Eye (tissue), 1 donor: ENCODE data around the gene CADM3.

ENCODE experiments used
- DNase-seq: peaks from one replicate; pipeline ENCODE4 v3.0.0-alpha.2; 2015

Gene CADM3

GRCh38 chr1:159207774-159208173 lies 36.4 kb downstream of the CADM3 start:
- peak; percentile 60 for DNase-seq

DNA sequence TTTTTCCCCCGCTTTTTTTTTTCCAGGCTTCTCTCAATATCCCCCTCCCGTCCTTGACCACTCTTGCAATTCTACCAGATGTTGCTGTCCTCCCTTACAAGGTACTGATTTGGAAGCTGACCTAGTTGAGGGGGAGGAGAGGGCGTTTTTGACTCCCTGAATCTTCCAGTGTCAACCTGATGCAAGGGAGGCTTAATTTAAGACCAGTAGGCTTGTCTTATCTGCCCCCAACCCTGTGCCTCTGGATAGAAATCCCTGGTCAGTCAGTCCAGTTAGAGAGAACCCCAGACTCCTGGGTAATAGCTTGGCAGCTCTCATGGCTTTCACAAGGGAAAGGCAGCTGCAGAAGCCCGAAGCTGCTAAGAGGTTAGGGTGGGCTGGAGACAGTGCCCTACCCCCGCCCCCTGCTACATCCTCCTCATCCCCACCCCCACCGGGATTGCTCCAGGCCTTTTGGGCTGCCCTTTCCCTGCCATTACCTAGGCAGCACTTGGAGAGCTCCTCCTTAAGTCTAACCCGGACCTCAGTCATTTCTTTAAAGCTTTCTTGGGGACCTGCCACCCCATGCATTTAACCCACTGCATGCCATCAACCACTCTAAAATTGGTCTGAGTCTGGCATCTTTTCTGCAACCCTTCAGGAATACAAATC lies 36.9 kb downstream of the CADM3 start:
- peak; percentile 53 for DNase-seq

DNA sequence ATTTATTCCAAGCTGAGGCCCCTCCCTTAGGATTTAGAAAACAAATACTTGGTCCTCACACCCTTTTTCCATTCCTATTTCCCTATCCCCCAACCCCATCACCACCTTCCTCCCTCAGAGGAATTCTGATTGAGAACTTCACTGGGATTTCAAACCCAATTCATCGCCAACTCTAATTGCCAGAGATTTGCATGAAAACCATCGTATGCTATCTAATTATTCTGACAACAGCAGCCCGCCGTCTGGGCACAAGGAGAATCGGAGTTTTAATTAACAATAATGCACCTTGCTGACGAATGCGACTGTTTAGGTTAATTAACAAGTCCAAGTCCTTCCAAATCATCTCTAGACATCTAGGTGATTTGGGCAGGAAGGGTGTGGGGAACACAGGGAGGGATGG lies 37.6 kb downstream of the CADM3 start:
- DNase-seq = no peak

GRCh38 chr1:159211331-159212136 lies 40.1 kb downstream of the CADM3 start:
- DNase-seq = peak; percentile 80

GRCh38 chr1:159212596-159212995 lies 41.2 kb downstream of the CADM3 start:
- no peak for DNase-seq

- peak; percentile 75 for DNase-seq
Observed at GRCh38 chr1:159214149-159214760, 42.8 kb downstream of the CADM3 start.

GRCh38 chr1:159218649-159219636 lies 47.5 kb downstream of the CADM3 start:
- DNase-seq = no peak

DNA sequence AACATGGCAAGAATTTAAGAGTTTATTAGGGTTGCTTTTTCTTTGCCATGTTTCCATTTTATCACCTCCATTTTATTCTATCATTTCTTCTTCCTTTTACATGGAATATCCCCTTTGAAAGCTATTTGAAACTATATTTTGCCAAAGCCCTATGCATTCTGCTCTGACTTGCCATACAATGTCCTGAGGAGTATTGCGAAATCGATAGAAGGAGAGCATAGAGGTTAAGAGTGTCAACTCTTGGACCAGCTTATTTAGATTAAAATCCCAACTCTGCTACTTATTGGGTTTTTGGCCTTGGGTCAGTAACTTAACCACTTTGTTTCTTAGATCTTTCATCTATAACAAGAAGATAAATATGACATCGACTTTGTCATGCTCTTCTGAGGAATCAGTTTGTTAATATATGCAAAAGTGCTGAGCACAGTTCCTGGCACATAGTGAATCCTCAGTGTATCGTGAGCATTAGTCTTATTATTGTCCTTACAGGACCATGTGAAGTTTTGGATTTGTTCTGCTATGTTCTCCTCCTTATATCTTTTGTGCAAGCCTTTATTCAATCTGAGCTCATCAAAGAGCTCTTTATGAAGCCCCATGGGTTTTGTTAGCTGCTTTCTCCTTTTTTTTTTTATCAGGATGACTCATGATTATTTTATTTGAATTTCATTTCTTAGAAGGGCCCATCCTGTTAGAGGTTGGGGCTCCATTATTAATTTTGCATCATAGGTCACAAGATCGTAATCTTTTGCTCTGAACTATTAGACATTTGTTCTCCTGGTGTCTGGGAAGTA lies 50.9 kb downstream of the CADM3 start:
- no peak for DNase-seq

- DNase-seq = no peak
Observed at GRCh38 chr1:159223004-159223403, 51.6 kb downstream of the CADM3 start.

DNA sequence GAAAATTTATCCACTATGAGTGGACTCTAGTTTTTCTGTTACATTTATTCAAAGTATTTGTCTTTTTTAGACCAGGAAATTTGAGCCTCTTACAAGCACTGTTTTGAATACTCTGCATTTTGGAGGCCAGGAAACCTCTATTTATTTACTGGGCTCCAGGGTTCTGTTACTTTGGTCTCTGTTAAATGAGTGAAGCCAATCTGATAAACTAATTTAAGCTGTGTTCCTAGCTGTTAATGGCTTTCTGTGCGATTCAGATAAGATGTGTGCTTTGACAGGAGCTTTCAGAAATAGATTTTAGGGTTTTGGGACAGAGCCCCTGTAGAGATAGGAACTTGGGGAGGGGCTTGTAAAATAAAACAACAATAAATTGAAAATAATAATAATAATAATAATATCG lies 57.1 kb downstream of the CADM3 start:
- no peak for DNase-seq

DNA sequence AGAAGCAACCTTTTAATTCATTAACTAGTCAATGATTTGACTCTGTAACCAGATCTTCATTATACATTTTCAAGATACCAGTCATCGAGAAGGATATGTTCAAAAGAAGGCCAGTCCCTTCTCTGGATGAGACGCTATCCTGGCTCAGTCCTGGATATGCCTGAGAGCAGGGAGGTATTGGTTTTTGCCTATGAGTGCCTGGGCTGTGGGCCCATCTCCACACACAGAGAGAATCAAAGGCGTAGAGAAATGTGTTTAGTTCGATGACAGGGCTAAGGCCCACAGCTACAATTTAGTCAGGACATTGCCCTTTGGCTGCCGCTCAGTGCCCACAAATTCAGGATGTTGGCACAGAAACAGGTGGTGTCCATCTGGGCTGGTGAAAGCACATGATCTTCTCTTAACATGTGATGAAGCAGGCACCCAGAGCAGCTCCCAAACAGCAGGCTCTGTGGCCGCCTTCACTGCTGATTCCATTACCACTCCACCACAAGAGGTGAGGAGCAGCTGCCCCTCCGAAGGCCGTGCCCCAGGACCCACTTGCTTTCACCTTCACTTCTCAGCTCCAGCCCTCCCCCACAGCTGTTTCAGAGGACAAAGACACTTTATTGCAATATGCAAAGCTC lies 58.0 kb downstream of the CADM3 start:
- DNase-seq = no peak

- no peak for DNase-seq
Observed at GRCh38 chr1:159229896-159230295, 58.5 kb downstream of the CADM3 start.

- no peak for DNase-seq
Observed at GRCh38 chr1:159239551-159240220, 68.3 kb downstream of the CADM3 start.

- DNase-seq = no peak
Observed at GRCh38 chr1:159247266-159247665, 75.9 kb downstream of the CADM3 start.

- DNase-seq = no peak
Observed at GRCh38 chr1:159248311-159248710, 76.9 kb downstream of the CADM3 start.

- DNase-seq = peak; percentile 8
Observed at GRCh38 chr1:159250638-159251216, 79.3 kb downstream of the CADM3 start.
